ENCODE data around the gene ADAR.

ADAR gene

DNA sequence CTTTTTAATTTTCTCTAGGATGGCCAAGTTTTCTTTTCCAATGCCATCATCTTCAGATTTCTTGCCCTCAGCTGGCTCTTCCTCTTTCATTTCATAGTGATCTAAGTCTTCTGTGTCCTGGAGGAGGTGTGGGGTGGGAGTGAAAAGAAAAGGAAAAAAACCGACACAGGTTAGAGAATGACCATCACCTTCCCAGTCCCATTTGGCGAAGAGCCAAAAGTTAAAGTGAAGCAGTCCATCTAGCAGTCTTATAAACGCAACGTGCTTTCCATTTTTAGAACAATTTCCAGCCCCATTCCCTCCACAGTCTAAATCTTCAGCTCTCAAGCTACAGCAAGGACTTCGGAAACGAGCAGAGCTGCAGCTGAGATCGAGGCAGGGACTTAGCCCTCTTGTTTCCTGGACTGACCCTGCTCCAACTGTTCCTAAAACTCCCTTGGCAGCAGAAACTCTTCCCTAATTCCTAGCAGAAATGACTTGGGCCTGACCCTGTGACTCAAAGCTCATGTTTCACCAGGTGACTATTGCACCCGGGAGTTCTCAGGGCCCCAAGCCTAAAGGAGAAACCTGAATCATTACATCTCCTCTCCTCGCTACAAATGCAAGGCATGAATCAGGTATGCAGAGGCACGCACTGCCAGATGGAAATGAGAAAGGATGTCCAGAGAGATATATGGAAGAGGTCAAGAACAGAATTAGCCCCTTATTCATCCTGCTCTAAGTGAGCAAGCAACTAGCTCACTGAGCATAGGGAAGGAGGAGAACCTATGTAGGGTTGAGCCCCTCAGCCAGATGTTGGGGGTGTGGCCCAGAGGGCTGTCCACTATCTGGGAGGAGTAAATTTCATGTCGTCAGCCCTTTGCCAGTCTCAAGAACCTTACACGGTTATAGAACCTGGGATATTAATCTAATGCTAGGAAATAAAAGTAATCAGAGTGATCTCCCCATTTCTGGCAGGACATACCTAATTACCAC is 54.6 kb downstream of the ADAR start:
- DNase-seq, result no peak

- no peak for DNase-seq
Measured at GRCh38 chr1:154552036-154552435, 56.0 kb downstream of the ADAR start.

DNA sequence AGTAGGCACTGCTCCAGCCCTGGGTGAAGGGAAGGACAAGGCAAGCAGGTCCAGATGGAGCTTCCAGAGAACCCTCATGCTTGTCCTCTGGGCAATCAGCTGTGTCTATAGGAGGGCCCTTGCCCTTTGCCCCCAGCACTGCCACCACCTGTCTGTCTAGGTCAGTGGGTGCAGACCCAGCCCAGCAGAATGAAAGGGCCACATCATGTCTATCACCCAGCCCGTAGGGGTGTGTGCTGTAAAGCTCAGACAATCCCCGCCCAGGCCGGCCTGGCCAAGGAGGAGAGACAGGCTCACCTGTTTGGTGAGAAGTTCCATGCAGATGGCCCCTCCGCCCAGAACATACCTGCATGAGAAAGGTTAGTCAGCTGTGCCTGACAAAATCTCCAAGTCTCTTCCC is 56.5 kb downstream of the ADAR start:
- no peak for DNase-seq

DNA sequence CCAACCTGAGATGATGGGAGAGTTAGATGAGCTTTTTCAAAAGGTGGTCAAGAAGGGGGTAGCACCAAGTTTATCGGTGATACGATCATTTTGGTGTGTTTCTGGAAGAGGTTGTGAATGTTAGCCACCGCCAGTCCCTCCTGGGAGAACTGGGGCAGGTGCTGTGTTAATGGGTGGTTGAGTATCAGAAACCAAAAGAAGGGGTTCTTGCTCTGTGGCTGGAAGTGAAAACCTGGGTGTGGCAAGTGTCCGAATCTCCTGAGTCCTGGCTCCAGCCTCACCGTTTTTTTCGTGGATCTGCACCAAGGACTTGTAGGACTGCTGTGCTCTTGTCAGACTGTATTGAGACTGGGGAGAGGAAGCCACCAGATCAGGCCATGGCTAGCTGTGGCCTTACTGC is 57.3 kb downstream of the ADAR start:
- DNase-seq, result no peak

- DNase-seq, result no peak
Measured at GRCh38 chr1:154550070-154550469, 57.9 kb downstream of the ADAR start.

DNA sequence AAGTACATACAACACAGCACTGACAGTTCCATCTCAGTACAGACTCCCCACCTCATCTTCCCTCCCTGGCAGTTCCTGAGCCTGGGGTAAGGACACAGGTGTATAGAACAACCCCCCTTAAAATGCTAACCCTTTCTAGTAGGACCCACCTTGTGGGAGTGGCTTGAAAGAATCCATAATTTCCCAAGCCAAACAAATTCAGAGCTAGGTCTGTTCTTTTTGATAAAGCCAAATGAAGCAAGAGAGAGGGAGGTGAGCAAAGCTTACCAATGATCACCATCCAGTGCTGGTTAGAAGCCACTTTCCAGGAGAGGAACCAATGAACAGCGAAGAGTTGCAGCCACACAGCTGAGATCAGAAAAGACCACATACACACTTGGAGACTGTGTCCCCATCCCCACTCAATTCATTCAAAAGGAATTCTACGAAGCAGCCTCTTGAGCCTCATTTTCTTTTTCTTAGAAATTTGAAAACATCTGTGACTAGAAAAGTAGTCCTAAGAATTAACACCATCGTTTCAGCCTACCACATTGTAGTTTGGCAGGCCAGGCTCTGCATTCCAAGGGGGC is 58.7 kb downstream of the ADAR start:
- DNase-seq, result no peak

- DNase-seq, result no peak
Measured at GRCh38 chr1:154548028-154548427, 60.0 kb downstream of the ADAR start.

- no peak for DNase-seq
Measured at GRCh38 chr1:154547105-154547732, 60.8 kb downstream of the ADAR start.

- DNase-seq, result peak; percentile 53
Measured at GRCh38 chr1:154546264-154547063, 61.5 kb downstream of the ADAR start.

- DNase-seq, result no peak
Measured at GRCh38 chr1:154541231-154541630, 66.8 kb downstream of the ADAR start.

GRCh38 chr1:154539486-154540483 is 68.2 kb downstream of the ADAR start:
- DNase-seq, result no peak

GRCh38 chr1:154536570-154536969 is 71.4 kb downstream of the ADAR start:
- DNase-seq, result no peak

GRCh38 chr1:154533952-154534844 is 73.8 kb downstream of the ADAR start:
- no peak for DNase-seq

Measured in GDM1 (cell line).